CD4-positive, alpha-beta T cell treated with Interleukin-4 for 4 hours (primary cell): ENCODE data around the gene PTGIS.
A peak's percentile ranks its signal among the peaks of the same experiment; 100 is the strongest.

ENCODE experiments used
- DNase-seq: peaks from one replicate; pipeline ENCODE4 v3.0.0-alpha.2; 2020

Gene PTGIS

DNA sequence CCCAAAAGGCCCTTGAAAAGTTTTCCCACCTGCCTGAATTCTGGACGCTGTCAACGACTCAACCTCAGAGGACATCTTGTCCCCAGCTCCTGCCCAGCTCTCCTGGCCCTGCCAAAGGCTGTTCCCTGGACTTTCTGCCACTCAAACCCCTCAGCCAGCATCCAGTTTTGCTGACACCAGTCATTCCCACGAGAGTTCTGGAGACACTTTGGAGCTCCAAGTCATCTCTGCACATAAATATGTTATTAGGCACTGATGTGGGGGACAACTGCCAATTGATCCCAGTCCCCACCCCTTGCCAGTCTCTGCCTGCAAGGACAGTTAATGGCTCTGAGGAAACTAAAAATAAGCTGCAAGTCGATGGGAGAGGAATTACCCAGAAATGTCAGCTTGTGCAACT, 46.6 kb downstream of the PTGIS start:
- DNase-seq, result no peak

DNA sequence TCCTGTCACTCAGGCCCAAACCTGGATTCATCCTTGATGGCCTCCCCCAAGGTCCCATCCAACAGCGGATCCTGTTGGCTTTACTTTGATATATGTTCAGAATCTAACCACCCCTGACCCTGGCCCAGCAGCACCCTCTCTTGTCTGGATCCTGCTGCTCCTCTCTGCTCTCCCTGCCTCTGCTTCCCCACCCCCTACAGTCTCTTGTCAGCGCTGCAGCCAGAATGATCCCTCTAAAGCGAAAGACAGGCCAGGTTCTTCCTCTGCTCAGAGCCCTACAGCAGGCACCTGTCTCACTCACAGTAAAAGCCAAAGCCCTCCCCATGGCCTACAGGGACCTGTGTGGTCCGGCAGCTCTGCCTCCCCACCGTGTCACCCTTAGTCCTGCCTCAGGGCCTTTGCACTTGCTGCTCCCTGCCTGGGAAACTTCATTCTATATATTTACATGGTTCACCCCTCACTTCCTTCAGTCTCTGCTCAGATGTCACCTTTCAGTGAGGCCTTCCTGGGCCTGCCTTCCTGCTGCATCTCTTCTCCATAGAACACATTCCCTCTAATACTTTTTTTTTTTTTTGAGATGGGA, 48.1 kb downstream of the PTGIS start:
- no peak for DNase-seq

DNA sequence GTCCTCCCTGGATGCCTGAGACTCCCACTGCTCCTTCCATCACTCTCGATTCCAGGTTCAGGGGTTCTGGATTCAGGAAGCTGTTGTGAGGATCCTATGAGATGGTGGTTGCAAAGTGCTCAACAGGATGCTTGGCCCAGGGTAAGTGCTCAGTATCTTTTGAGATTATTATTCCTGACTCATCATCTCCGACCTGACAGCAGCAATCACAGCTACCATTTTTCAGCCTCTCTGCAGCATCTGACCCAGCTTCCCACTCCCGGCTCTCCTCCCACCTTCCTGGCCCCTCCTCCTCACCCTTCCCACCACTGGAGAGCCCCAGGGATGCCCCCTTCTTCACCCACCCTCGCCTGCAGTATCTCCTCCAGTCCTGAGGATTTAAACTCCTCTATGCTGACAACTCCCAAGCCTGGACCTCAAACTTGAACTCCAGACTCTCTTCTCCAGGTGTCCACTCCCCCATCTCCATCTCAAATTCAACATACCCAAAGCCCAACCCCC, 48.7 kb downstream of the PTGIS start:
- no peak for DNase-seq

GRCh38 chr20:49518576-49518975, 49.4 kb downstream of the PTGIS start:
- DNase-seq, result peak; percentile 13

DNA sequence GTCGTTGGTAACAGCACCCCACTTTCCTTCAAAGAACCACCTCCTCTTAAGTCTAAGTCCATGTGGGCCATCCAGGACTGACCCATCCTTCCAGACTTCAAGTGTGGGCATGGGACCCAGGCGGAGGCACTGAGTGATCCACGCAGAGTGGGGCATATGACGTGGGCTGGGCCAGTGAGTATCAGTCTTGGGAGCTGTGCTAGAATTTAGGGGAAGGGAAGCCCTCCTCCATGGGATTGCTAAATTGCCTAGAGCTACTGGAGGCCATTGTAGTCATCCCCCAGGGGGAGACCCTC, 50.2 kb downstream of the PTGIS start:
- no peak for DNase-seq

DNA sequence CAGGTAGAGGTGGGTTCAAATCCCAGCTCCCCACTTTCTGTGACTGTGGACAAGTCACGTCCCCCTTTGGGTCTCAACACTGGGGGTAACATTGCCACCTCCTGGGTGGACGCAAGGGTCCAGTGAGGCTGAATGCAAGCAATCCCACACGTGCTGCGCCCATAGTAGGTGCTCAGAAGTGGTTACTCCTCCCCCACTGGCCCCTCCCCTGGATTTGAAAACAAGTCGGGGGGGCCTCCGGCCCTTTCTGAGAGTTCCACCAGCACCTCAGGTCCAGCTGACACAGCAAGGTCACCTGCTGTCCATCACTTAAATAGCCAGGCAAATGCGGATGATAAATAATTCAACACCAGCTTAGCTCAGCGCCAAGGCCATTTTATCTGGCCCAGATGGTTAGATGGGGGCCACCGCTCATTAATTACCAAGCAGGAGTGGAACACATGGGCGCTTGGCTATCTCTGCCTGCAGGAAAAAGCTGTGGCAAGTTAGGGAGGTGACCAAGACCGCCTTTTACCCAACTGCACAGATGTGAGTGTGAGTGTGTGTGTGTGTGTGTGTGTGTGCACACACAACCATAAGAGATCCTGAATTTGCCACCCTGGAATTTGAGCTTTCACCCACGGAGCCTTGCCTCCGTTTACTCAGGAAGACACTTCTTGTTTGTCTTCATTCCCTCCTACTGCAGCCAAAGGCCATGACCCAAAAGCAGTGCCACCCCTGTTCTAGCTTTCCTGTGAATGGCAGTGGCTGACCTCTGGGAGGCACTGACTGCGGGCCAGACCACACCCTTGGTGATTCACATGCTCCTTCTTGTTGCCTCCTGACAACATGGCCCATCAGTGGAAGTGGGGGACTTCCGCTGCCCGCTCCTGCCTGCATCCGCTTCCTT, 50.8 kb downstream of the PTGIS start:
- DNase-seq, result no peak

DNA sequence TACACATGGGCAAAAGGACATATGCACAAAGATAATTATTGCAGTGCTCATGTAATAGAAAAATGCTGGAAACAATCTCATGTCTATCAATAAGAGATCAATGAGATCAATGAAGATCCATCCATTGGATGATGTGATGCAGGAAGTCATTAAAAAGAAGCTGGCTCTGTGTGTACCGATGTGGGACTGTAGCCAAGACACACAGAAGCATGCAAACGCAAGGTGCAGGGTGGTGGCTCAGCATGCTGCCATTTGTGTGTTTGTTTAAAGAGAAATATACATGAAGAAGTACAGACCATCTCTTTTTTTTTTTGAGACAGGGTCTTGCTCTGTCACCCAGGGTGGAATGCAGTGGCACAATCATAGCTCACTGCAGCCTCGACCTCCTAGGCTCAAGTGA, 52.4 kb downstream of the PTGIS start:
- no peak for DNase-seq

GRCh38 chr20:49513517-49513916, 54.4 kb downstream of the PTGIS start:
- no peak for DNase-seq

DNA sequence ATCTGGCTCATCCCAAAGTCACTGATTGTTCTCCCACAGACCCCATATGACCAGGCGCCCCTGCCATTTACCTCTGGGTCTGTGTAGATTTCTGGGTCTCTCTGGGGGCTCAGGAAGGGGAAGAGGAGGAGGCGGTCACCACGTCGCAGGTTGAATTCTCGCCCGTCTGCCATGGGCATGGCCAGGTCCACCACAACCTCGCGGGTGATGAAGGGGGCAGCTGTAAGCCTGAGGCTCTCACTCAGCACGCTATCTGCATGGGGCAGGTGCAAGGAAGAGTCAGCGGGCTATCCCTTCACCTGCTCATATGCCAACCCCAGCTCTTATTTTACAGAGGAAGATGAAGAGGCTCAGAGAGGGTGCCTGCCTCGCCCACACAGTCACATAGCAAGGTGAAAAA, 54.9 kb downstream of the PTGIS start:
- no peak for DNase-seq

DNA sequence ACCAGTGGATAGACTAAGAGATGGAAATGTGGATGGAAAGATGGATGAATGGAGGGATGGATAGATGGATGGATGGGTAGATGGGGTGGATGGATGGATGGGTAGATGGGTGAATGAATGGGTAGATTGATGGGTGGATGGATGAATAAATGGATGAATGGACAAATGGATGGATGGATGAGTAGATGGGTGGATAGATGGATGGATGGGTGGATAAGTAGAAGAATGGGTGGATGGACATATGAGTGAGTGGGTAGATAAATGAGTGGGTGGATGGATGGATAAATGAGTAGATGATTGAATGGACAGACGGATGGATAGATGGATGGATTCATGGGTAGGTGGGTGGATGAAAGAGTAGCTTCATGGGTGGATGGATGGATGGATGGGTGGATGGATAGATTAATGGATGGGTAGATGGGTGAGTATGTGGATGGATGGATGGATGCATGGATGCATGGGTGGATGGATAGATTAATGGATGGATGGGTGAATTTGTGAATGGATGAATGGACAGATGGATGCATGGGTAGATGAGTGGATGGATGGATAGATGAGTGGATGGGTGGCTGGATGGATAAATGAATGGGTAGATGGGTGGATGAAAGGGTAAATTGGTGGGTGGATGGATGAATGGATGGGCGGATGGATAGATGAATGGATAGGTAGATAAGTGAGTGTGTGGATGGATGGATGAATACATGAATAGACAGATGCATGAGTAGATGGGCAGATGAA, 56.0 kb downstream of the PTGIS start:
- DNase-seq, result no peak

- no peak for DNase-seq
Observed at GRCh38 chr20:49510562-49511122, 57.3 kb downstream of the PTGIS start.

DNA sequence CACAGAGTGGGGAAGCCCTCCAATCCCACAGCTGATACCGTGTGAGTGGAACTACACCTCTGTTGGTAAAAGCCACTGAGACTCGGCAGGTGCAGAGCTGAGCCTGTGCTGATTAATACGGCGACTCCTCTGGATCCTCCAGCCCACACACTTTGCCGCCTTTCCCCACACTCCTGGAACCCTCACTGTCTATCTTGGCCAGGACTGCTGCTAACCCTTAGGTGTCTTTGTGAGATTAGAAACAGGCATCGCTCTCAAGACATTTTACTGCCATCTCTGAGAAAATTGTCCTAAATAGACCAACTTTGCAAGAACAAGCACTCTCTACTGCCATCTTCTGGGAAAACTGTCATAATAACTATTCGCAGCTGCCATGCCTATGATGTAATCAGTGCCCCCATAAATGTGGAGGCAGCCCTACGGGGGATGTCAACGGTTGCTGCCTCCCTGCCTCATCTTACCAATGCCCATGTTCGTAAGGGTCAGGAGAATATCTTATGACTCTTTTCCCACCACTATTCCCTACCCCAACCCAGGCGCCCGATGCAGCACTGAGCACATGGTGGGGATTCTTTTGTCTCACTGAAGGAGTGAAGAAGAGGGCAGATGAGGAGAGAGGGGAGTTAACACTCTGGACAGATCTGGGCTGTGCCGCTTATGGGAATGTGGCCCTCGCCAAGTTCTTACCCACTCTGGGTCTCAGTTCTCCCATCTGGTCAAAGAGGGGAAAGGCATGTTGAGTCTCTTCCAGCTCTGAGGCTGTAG, 59.3 kb downstream of the PTGIS start:
- DNase-seq, result peak; percentile 19

GRCh38 chr20:49507741-49508434, 60.0 kb downstream of the PTGIS start:
- no peak for DNase-seq

DNA sequence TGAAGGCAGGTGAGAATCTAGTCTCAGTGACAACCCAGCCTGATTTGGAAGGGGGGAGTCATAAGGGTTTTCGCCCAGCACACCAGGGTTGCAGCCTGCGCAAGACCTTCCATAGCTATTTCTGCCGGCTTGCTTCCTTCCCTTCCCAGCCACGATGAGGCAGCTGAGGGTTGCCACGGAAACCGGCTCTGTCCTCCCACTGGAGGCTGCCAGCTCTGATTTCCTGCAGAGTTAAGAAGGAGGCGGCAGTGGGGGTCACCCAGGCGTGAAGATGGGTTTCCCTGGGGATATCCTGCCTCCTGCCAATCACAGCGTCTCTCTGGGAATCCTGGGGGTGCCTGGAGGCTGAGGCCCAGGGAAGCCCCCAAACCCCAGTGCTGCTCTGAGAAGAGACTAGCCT, 62.4 kb downstream of the PTGIS start:
- no peak for DNase-seq

- DNase-seq, result no peak
Observed at GRCh38 chr20:49503176-49503575, 64.8 kb downstream of the PTGIS start.

- no peak for DNase-seq
Observed at GRCh38 chr20:49501917-49502316, 66.0 kb downstream of the PTGIS start.

- DNase-seq, result no peak
Observed at GRCh38 chr20:49497398-49497669, 70.6 kb downstream of the PTGIS start.

GRCh38 chr20:49496553-49497397, 71.2 kb downstream of the PTGIS start:
- no peak for DNase-seq

DNA sequence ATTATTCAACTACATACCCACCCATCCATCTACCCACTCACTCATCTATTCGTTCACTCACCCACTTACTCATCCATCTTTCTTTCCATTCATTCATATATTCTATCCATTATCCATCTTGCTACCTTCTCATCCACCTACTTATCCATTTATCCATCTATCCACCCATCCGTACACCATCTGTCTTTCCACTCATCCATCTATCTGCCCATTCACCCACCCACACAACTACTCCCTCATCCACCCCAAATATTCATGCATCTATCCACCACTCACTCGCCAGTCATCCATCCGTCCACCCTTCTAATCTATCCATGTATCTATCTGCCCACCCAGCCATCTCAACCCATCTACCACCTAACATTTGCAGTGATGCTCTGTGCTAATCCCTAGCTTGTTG, 71.9 kb downstream of the PTGIS start:
- no peak for DNase-seq

DNA sequence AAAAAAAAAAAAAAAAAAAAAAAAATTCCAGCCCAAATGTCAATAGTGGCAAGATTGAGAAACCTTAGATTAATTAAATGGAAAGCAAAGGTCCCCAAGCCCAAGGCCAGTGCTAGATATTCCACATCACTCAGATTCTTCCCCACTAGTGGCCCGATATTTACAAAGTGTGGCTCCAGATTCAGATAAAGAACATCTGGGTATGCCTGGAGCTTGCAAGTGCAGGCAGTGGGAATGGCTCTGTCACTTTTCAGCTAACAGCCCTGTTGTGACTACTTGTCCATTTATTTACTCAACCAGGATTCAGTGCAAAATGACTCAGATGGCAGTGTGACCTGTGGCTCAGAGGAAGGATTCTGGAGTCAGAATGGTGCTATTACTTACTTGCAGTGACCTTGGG, 77.2 kb downstream of the PTGIS start:
- no peak for DNase-seq

GRCh38 chr20:49489688-49490087, 78.2 kb downstream of the PTGIS start:
- no peak for DNase-seq

DNA sequence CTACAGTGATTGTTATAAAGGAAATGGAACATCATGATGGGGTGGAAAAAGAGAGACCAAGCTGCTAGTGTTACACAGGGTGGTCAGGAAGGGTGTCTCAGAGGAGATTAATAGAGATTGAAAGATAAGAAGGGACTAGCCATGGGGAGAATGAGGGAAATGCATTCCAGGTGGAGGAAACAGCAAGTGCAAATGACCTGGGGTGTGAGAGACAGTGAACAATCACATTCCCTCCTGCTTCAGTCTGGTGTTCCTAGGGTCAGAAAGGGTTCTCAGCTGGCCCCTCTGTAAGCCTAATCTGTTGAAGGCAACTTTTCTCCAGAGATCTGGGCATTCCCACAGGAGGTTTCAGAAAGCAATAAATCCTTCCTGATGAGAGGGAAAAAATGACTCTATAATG, 81.9 kb downstream of the PTGIS start:
- no peak for DNase-seq
